MCF 10A (cell line): ENCODE results near the gene MAD2L2. TPM values are rescaled to one million over a fixed set of nuclear protein-coding genes. Genes with fewer than 3 reads are reported as not detected.

Experiments
- BruUV-seq: library from RNA; stranded (reverse); fragments of 400-500 nt; replicated peaks from 2 replicates; lab custom pipeline; 2021; lab: Mats Ljungman, UMichigan
- CTCF ChIA-PET: fragments of 300-600 bp; sonication (Branson Sonifier 250); formaldehyde crosslinking; extraction: SDS; loops from one replicate; lab custom pipeline; 2021; ENCODE audit warnings: antibody characterized with exemption, inconsistent platforms; lab: Yijun Ruan, JAX
- POLR2A ChIA-PET: fragments of 300-600, 350-650 bp; sonication (Branson Sonifier 250); formaldehyde crosslinking; extraction: SDS; loops from one replicate; lab custom pipeline; 2020; ENCODE audit warnings: antibody characterized with exemption, inconsistent platforms; lab: Yijun Ruan, JAX
- DNase-seq: peaks from one replicate; pipeline ENCODE4 v3.0.0-alpha.2; 2018; ENCODE audit not compliant: unreplicated experiment
- H3K27ac Mint-ChIP-seq: one replicate; pipeline ENCODE4 v1.8.0; 2022; ENCODE audit warnings: mild to moderate bottlenecking, low read depth, mixed read lengths; ENCODE audit not compliant: unreplicated experiment
- H3K27me3 Mint-ChIP-seq: one replicate; pipeline ENCODE4 v1.8.0; 2022; ENCODE audit warnings: mixed read lengths; ENCODE audit not compliant: insufficient read depth, unreplicated experiment
- H3K36me3 Mint-ChIP-seq: one replicate; pipeline ENCODE4 v1.8.0; 2022; ENCODE audit warnings: mild to moderate bottlenecking, moderate library complexity, mixed read lengths; ENCODE audit not compliant: insufficient read depth, unreplicated experiment
- H3K4me1 Mint-ChIP-seq: one replicate; pipeline ENCODE4 v1.8.0; 2022; ENCODE audit warnings: mixed read lengths; ENCODE audit not compliant: insufficient read depth, unreplicated experiment
- H3K4me3 Mint-ChIP-seq: one replicate; pipeline ENCODE4 v1.8.0; 2022; ENCODE audit warnings: mild to moderate bottlenecking, moderate library complexity, mixed read lengths; ENCODE audit not compliant: unreplicated experiment
- H3K9me3 Mint-ChIP-seq: one replicate; pipeline ENCODE4 v1.8.0; 2022; ENCODE audit warnings: mixed read lengths; ENCODE audit not compliant: unreplicated experiment
- intact Hi-C: fragments of 100-400 bp; cut with micrococcal nuclease; formaldehyde crosslinking; loops from 2 replicates; pipeline ENCODE4 v1.14.1; 2022
- total RNA-seq: library from RNA; stranded (reverse); gene quantifications from 2 replicates; pipeline ENCODE4 v1.2.3, GENCODE V29; 2022
- TF ChIP-seq, protein P1 (sequence below): fragments of 200-600 bp; IDR thresholded peaks from one replicate; pipeline ENCODE4 v1.8.0; 2022; ENCODE audit warnings: antibody characterized with exemption, mild to moderate bottlenecking; ENCODE audit not compliant: unreplicated experiment

Gene MAD2L2
- total RNA-seq, 1 experiment from 2014 or later = 46.3 TPM

DNA sequence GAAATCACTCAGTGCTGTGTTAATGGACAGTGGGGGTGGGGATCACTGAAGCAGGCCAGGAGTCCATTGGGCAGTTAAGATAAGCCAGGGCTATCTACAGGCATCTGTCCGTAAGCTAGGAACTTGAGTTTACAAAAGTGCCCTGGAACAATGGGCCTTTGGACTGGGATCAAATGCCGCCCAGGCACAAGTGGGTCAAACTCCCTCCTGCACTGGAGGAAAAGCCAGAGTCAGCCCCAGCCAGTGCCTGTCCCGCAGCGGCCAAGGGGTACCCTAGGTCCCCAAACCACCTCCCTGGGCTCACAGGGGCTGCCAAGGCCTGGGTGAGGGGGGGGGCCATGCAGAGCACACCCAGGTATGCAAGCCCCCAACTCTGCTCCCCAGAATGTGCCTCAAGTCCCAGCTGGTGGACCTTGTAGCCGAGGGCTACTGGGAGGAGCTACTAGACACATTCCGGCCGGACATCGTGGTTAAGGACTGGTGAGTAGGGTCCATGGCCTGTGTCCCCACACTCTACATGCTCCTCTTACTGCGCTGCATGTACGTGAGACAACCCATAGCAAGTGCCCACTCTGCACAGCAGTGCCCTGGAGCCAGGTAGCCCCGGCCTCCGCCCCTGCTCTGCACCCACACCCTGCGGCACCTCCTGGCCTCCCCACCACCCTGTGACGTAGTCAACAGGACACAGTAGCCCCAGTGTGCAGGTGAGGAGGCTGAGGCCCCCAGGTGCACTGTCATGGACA lies 9.2 kb downstream of the MAD2L2 start:
- Mint-ChIP-seq H3K4me3 (no peak overlapping the region), H3K27ac (no peak overlapping the region), H3K27me3 (no peaks in the 10 kb centered on the region), H3K36me3 (peaks cover 12% of the 10 kb centered on the region), H3K9me3 (no peaks in the 10 kb centered on the region), H3K4me1 (no peaks in the 10 kb centered on the region)
- BruUV-seq = no TSS peak
- ChIA-PET POLR2A (interaction anchor here (1.7 kb wide), 1 partner anchor 18 kb away, joined by 5 read pairs; no protein-coding TSS in a partner anchor), CTCF (interaction anchor here (0.6 kb wide), 1 partner anchor 653 kb away, joined by 3 read pairs; no protein-coding TSS in a partner anchor)
- no peak for DNase-seq
- TF ChIP-seq, protein P1, sequence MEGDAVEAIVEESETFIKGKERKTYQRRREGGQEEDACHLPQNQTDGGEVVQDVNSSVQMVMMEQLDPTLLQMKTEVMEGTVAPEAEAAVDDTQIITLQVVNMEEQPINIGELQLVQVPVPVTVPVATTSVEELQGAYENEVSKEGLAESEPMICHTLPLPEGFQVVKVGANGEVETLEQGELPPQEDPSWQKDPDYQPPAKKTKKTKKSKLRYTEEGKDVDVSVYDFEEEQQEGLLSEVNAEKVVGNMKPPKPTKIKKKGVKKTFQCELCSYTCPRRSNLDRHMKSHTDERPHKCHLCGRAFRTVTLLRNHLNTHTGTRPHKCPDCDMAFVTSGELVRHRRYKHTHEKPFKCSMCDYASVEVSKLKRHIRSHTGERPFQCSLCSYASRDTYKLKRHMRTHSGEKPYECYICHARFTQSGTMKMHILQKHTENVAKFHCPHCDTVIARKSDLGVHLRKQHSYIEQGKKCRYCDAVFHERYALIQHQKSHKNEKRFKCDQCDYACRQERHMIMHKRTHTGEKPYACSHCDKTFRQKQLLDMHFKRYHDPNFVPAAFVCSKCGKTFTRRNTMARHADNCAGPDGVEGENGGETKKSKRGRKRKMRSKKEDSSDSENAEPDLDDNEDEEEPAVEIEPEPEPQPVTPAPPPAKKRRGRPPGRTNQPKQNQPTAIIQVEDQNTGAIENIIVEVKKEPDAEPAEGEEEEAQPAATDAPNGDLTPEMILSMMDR = no peak
- intact Hi-C loops = no loop called here

DNA sequence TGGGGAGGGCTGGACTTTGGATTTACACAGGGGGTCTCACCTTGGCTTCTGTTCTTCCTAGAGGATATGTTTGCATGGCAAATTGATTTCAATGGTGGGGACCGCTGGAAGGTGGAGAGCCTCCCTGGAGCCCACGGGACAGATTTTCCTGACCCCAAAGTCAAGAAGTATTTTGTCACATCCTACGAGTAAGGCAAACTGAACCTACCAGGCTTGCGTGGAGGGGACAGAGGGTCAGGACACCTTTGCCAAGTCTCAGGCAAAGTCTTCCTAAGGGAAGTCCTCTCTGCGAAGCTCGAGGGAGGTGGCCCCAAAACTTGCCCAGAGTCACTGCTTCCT lies 9.8 kb downstream of the MAD2L2 start:
- Mint-ChIP-seq H3K9me3 (no peaks in the 10 kb centered on the region), H3K27ac (no peak overlapping the region), H3K4me3 (no peak overlapping the region), H3K4me1 (no peaks in the 10 kb centered on the region), H3K36me3 (peaks cover 12% of the 10 kb centered on the region), H3K27me3 (no peaks in the 10 kb centered on the region)
- DNase-seq = no peak
- BruUV-seq = no TSS peak
- ChIA-PET CTCF (interaction anchor here (0.6 kb wide), 1 partner anchor 653 kb away, joined by 3 read pairs; no protein-coding TSS in a partner anchor), POLR2A (interaction anchor here (1.7 kb wide), 1 partner anchor 19 kb away, joined by 5 read pairs; no protein-coding TSS in a partner anchor)
- TF ChIP-seq, protein P1 = no peak
- intact Hi-C loops = no loop called here

DNA sequence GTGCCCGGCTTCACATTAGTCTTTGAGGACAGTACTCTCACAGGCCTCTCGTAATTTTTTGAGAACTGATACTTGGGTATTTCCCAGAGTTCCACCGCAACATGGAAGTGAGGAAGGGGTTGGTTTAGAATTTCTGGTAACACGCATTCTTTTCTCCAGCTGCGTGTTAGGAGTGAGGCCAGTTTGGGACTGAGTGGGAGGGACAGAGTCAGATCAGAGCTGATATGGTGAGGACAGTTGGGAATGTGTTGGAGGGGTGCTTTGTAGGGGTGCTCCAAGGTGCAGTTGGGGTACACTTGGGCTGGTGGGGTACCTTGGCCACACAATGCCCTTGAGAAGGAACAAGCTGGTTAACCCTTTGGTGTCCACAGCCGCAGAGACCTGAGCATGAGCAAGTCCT lies 10.2 kb downstream of the MAD2L2 start:
- Mint-ChIP-seq H3K27ac (no peak overlapping the region), H3K36me3 (peaks cover 12% of the 10 kb centered on the region), H3K9me3 (no peaks in the 10 kb centered on the region), H3K4me3 (no peak overlapping the region), H3K27me3 (no peaks in the 10 kb centered on the region), H3K4me1 (no peaks in the 10 kb centered on the region)
- intact Hi-C loops = no loop called here
- DNase-seq = no peak
- TF ChIP-seq, protein P1 = no peak
- no TSS peak for BruUV-seq
- CTCF ChIA-PET = no interaction called here
- POLR2A ChIA-PET = interaction anchor here (1.7 kb wide), 1 partner anchor 19 kb away, joined by 5 read pairs; no protein-coding TSS in a partner anchor

DNA sequence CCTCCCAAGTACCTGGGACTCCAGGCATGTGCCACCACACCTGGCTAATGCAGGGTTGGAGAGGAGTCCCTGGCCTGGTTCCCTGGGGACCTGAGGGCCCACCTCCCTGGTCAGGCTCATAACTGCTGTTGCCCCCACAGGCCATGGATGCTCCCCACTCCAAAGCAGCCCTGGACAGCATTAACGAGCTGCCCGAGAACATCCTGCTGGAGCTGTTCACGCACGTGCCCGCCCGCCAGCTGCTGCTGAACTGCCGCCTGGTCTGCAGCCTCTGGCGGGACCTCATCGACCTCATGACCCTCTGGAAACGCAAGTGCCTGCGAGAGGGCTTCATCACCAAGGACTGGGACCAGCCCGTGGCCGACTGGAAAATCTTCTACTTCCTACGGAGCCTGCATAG lies 12.4 kb downstream of the MAD2L2 start:
- ChIA-PET CTCF (no interaction called here), POLR2A (interaction anchor here (1.1 kb wide), 1 partner anchor 12 kb away, joined by 3 read pairs; no protein-coding TSS in a partner anchor)
- intact Hi-C loops = no loop called here
- TF ChIP-seq, protein P1 = no peak
- Mint-ChIP-seq H3K36me3 (peaks cover 3% of the 10 kb centered on the region), H3K27me3 (no peaks in the 10 kb centered on the region), H3K9me3 (no peaks in the 10 kb centered on the region), H3K4me1 (no peaks in the 10 kb centered on the region), H3K27ac (no peak overlapping the region), H3K4me3 (no peak overlapping the region)
- no peak for DNase-seq
- no TSS peak for BruUV-seq
